GM21381 (cell line): Measurements from ENCODE around the gene PAFAH1B2.
"Not testable (repeated sequence)": the region's sequence is repeated elsewhere in the genome, so short reads cannot be mapped to it uniquely, and the experiment has no call there.

Experiments
- ATAC-seq: cut with Tn5 transposase; IDR thresholded peaks from one replicate; pipeline ENCODE4 v1.9.1; 2021; ENCODE audit warnings: mild to moderate bottlenecking, moderate library complexity; ENCODE audit not compliant: unreplicated experiment

PAFAH1B2 gene

GRCh38 chr11:117201658-117202305, 57.7 kb downstream of the PAFAH1B2 start:
- ATAC-seq: no peak

GRCh38 chr11:117202386-117203068, 58.4 kb downstream of the PAFAH1B2 start:
- ATAC-seq: no peak

- ATAC-seq: no peak
These were observed 59.0 kb downstream of the PAFAH1B2 start for GRCh38 chr11:117203069-117203407.

GRCh38 chr11:117204283-117205080, 60.4 kb downstream of the PAFAH1B2 start:
- no peak for ATAC-seq

- ATAC-seq: no peak
These were observed 61.2 kb downstream of the PAFAH1B2 start for GRCh38 chr11:117205211-117205818.

- ATAC-seq: not testable (repeated sequence)
These were observed 62.0 kb downstream of the PAFAH1B2 start for GRCh38 chr11:117206111-117206510.

GRCh38 chr11:117206859-117207258, 62.8 kb downstream of the PAFAH1B2 start:
- ATAC-seq: not testable (repeated sequence)

- not testable (repeated sequence) for ATAC-seq
These were observed 63.4 kb downstream of the PAFAH1B2 start for GRCh38 chr11:117207481-117207880.

- not testable (repeated sequence) for ATAC-seq
These were observed 64.6 kb downstream of the PAFAH1B2 start for GRCh38 chr11:117208710-117209109.

GRCh38 chr11:117209351-117210125, 65.5 kb downstream of the PAFAH1B2 start:
- not testable (repeated sequence) for ATAC-seq

GRCh38 chr11:117210620-117211019, 66.5 kb downstream of the PAFAH1B2 start:
- ATAC-seq: no peak

- no peak for ATAC-seq
These were observed 68.7 kb downstream of the PAFAH1B2 start for GRCh38 chr11:117212697-117213355.

- no peak for ATAC-seq
These were observed 70.5 kb downstream of the PAFAH1B2 start for GRCh38 chr11:117214404-117215110.

GRCh38 chr11:117217141-117218084, 73.3 kb downstream of the PAFAH1B2 start:
- no peak for ATAC-seq

GRCh38 chr11:117218133-117218915, 74.2 kb downstream of the PAFAH1B2 start:
- ATAC-seq: no peak

- ATAC-seq: no peak
These were observed 74.9 kb downstream of the PAFAH1B2 start for GRCh38 chr11:117219001-117219400.

GRCh38 chr11:117219455-117219854, 75.4 kb downstream of the PAFAH1B2 start:
- ATAC-seq: no peak

- ATAC-seq: no peak
These were observed 75.9 kb downstream of the PAFAH1B2 start for GRCh38 chr11:117219995-117220394.
